WI38 (cell line): ENCODE data around the gene AGPAT3.

Experiments
- H3K4me3 ChIP-seq: 2 replicates; pipeline ENCODE4 v1.5.1; 2011; ENCODE audit warnings: low read depth, mild to moderate bottlenecking, control low read depth, low read length
- CTCF ChIP-seq: IDR thresholded peaks from 2 replicates; pipeline ENCODE4 v1.5.1; 2012; ENCODE audit warnings: low read depth, mild to moderate bottlenecking, control low read depth, low read length

The AGPAT3 gene

GRCh38 chr21:44013380-44014088, 148.5 kb downstream of the AGPAT3 start:
- TF ChIP-seq CTCF = no peak
- peak overlapping the region; percentile 77 for H3K4me3 ChIP-seq

- TF ChIP-seq CTCF = no peak
These were observed 152.6 kb downstream of the AGPAT3 start for GRCh38 chr21:44017601-44018000.

GRCh38 chr21:44018127-44018526, 153.1 kb downstream of the AGPAT3 start:
- no peak overlapping the region for H3K4me3 ChIP-seq
- TF ChIP-seq CTCF = no peak

More at GRCh38 chr21:44017601-44018000, 152.6 kb downstream of the AGPAT3 start:
- H3K4me3 ChIP-seq = no peak overlapping the region

GRCh38 chr21:44018813-44019567, 154.0 kb downstream of the AGPAT3 start:
- H3K4me3 ChIP-seq = no peak overlapping the region
- TF ChIP-seq CTCF = no peak

GRCh38 chr21:44019568-44019958, 154.5 kb downstream of the AGPAT3 start:
- TF ChIP-seq CTCF = no peak
- no peak overlapping the region for H3K4me3 ChIP-seq

GRCh38 chr21:44020551-44020950, 155.5 kb downstream of the AGPAT3 start:
- no peak for TF ChIP-seq CTCF
- no peak overlapping the region for H3K4me3 ChIP-seq

- H3K4me3 ChIP-seq = no peak overlapping the region
- no peak for TF ChIP-seq CTCF
These were observed 156.0 kb downstream of the AGPAT3 start for GRCh38 chr21:44021064-44021463.
